HG02885 (cell line): ENCODE data around the gene TGFBRAP1.
"Not testable (repeated sequence)": the region's sequence is repeated elsewhere in the genome, so short reads cannot be mapped to it uniquely, and the experiment has no call there.

Source experiments
- ATAC-seq: cut with Tn5 transposase; IDR thresholded peaks from one replicate; pipeline ENCODE4 v1.9.1; 2021; ENCODE audit warnings: mild to moderate bottlenecking; ENCODE audit not compliant: unreplicated experiment, poor library complexity

Gene TGFBRAP1

DNA sequence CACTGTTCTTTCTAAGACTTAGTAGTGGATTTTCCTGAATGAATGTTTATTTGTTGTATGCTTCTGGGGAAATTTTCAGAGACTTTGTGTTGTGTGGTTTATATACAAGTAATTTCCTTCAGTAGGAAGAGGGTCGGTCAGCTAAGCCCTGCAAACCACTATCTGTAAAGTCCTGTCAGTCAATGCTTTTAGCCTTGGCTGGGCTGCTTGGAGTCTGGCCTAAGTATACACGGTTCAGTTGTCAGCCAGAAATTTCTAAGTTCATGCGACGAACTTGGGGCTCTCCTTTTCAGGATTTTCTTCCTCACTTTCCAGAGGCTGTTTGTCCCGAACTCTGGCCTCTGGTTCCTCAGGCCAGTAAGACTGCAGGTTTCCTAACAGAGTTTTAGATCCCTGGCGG lies 29.1 kb upstream of the TGFBRAP1 start:
- no peak for ATAC-seq

DNA sequence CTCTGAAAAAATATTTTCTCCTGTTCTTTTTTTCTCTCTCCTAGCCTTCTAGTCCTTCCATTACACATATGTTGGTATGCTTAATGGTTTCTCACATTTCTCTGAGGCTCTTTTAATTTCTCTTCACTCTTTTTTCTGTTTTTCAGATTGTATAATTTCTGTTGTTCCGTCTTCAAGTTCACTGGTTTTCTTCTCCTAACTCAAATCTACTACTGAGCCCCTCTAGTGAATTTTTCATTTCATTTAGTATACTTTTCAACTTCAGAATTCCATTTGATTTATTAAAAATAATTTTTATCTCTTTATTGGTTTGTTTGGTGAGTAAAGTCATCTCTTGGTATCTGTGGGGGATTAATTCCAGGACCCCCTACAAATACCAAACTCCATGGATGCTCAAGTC lies 27.6 kb upstream of the TGFBRAP1 start:
- ATAC-seq, result no peak

DNA sequence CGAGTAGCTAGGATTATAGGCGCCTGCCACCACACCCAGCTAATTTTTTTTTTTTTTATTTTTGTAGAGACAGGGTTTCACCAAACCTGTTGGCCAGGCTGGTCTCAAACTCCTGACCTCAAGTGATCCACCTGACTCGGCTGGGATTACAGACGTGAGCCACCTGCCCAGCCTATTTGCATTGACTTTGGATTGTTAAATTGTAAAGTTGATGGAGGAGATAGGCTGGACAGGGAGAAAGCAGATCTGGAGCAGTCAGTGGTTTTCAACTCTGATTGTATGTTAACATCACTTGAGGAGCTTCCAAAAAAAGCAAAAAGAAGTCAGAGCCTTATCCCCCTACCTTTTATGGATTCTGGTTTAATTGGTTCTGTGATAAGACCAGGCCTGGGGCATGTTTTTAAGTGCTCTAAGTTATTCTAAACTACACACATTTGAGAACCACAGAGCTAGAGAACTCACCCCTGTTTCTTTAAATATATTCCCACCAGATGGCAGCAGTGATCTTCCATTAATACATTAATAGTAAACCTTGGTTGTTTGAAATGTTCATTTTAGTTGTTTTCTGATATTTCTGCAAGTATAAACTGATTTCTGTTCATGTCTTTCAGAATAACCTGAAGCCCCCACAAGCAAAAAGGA lies 15.3 kb upstream of the TGFBRAP1 start:
- ATAC-seq, result no peak

DNA sequence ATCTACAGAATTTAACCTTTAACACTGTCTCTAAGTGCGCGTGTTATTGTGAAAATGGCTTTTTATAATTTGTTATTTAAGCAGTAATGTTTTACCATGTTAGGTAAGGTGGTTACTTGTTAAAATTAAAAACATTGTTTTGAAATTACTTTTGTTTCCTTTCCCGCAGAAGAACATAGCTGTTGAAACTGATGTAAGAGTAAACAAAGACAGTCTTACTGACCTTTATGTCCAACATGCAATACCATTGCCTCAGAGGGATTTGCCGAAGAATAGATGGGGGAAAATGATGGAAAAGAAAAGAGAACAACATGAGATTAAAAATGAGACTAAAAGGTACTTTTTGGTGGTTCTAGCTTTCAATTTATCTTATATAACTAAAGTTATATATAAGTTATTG lies 9.9 kb upstream of the TGFBRAP1 start:
- ATAC-seq, result no peak

DNA sequence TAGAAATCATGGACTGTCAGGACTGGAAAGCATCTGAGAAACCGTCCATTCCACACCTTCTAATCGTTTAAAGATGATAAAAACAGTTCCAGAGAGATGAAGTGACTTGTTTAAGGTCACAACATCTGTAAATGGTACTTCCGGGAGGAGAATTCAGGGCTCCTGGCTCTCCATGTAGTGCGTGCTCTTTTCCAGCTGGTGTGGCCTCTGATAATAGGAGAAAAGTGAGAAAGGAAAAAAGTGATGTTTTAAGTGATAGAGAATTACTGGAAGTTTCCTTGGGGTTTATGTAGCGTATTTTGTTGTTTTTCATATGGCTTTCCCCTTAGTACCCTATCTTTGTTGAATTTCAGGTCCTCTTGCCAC lies 8.5 kb upstream of the TGFBRAP1 start:
- ATAC-seq, result peak; percentile 21

DNA sequence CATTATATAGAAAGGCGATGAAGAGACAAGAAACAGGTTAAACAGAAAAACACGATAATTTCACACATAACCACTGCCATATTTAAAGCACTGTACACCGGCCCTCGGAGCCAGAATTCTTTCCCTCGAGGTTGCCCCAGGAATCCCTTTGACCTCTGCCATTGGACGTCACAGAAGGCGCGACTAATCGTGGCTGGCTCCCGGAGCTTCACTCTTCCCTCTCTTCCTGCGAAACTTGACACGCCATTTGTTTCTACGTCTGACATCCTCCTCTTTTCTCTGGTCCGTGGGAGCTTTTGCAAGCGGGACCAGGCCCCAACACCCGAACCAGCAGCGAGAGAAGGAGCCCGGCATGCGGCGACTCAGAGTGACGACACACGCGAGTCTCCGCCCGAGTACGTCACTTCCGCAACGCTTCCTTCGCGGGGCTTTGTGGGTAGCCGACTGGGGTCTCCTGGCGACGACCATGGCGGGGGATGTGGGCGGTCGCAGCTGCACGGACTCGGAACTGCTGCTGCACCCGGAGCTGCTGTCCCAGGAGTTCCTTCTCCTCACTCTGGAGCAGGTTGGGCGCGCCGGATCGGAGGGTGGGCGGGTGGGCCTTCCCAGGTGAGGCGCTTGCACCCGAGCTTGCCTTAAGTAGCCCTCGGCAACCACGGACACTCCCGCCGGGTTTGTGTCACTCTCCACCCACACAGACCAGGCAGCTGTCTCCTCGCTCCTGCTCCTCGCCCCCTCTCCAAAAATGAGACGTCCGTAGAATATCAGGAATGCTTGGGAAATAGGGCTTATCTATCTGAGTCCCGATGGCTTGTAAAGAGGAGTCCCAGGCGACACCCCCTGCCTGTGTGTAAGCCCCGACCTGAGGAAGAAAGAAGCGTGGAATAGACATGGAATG lies 7.8 kb upstream of the TGFBRAP1 start, which contains the start of gene C2orf49:
Gene C2orf49, plus strand, starts transcription at position 419 of the 898 bp plus-strand sequence. Its CDS starts 48 bp downstream, at position 467.
- ATAC-seq, result peak; percentile 95

DNA sequence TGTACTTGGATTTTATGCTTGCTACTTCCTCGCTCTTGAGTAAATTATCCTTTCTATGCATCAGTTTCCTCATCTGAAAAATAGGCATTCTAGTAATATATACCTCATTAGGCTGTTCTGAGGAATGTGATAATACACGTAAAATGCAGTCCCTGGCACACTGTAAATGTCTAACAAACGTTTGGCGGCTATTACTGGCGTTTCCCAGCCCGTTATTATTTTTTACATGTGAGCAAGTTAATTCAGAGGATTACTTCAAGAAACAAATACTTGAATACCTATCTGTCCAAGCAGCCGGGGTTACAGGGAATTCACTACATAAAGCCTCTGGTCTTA lies 7.2 kb upstream of the TGFBRAP1 start:
- no peak for ATAC-seq

DNA sequence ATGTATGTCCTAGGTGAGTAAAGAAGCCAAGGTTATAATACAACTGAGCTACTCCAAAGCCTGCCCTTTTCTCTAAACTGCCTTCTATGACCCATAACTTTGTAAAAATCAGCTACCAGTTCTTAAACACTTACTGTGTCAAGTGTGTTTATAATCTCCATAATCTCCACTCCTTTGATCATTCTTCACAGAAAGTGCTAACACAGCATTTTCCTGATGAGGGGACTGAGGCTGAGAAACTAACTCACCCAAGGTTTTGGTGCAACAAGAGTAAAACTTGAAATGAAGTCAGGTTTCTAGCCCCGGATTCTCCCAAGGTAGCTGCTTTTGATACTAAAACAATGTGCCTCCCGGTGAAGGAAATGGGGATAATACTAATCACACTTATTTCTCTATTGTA lies 5.9 kb upstream of the TGFBRAP1 start:
- ATAC-seq, result no peak

DNA sequence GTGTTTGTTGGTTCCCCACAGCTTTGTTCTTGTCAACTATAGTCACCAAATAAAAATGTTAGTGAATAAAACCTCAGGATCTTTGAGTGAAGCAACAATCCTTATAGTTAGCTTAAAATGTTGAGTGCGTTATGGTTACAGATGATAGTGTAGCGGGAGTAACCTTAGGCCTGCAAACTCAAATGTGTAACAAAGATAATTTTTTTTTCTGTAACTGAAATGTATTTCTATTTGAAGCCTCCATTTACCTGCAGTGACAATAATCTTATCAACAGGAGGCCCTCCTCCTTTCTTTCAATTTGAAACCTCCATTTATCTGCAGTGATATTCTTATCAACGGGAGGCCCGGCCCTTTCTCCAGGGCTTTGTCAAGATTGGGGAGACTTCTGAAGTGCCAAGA lies 4.7 kb upstream of the TGFBRAP1 start:
- ATAC-seq, result no peak

DNA sequence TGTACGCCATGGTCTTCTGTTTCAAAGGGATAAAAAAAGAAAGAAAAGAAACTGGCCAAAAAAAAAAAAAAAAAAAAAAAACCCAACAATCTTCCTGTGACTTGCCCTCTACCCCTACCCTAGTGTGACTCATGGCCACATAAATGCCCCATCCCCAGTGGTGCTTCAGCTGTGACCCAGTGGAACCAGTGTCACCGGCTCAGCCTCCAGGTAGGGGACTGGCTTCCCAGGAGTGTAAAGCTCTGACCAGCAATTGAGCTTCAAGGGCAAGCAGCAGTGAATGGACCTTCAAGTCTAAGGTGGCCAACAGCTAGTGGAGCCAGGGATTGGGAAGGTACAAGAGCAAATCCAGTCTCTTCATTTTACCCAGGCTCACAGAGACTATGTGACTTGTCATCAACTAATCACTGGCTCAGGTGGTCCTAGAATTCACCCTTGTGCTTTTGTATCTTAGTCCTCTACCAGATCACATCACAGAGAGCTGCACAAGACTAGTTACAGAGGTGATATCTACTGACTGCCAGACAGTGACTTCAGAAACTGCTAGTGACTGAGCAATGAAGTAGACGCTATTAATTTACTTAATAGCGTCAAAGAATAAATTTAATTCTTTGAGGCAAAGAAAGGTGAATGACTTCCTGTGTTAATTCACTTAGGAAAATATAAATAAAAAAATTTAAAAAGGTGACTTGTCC lies 1.3 kb upstream of the TGFBRAP1 start:
- ATAC-seq, result no peak

DNA sequence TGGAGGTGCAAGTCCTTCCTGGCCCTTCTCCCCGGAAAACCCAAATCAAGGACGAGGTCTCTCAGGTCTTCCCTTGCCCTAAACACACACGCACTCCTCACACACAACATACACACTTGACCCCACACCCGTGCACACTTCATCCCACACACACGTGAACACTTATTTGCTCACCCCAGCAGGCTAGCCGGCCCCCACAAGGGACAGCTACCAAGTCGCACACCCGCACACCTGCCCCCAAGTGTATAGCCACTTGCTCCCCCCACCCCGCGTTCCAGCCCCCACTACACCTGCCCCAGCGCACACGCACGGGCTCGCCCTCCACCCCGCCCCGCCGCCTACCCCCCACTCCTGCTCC lies 359 bp downstream of the TGFBRAP1 start:
- peak; percentile 10 for ATAC-seq

DNA sequence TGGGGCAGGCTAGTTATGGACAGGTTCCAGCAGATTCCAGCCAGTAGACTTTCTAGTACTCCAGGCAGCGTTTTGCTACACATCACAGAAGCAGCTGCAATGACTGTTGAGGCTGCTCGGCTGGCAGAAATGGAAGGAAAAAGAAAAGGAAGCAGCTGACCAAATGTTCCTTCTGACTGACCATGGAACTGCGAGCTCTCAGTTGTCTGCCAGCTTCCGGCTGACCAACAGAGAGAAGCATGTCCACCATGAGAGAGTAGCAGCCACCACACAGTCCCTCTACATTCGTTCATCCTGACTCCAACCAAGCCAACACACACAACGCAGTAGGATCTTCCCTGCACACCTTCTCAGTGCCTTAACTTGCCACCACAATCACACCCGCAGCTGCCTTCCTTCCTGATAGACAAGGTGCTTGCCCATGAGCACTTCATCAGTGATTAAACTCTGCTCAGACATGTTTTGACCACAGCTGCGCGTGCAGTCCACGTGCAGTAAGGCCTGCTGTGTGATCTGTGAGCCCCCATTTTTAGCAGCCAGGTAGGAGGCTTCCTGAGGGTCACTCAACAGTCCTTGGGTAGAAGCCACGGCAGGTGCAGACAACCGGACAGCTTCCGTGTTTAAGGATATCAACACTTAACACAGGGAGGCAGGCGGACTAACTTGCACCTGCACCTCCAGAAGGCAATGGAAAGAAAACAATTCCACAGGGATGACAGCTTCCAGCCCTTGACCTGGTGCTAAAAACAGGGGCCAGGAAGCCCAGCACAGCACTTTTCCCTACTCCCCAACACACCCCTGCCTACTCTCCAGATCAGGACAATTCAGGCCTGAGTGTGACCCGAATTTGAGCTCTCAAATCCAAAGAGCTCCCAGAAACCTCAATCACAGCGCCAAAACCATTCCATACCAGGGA lies 996 bp downstream of the TGFBRAP1 start:
- ATAC-seq, result no peak

DNA sequence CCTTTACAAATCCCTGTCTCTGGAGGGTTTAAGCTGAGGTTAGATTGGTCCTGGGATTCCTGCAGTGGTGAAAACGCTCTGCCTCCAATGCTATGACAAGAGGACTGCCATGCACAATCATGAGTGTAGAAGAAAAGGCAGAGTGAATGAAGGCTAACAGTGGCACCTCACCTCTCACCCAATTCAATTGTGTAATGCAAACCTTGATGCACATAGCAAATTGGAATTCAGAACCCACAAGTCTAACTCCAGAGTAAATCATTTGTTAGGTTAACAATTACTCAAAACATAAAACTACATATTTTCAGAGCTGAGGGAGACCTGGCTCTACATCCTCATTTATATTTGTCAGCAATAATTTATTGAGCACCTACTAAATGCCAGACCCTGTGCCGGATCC lies 1.8 kb downstream of the TGFBRAP1 start:
- no peak for ATAC-seq

DNA sequence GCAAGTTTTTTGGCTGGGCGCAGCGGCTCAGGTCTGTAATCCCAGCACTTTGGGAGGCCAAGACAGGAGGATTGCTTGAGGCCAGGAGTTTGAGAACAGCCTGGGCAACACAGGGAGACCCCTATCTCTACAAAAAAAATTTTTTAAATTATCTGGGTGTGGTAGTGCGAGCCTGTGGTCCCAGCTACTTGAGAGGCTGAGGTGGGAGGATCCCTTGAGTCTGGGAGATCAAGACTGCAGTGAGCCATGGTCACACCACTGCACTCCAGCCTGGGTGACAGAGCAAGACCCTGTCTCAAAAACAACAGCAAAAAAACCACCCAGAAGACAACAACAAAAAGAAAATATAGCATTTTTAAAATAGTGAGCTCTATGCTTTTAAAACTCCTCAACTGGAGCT lies 2.3 kb downstream of the TGFBRAP1 start:
- ATAC-seq, result not testable (repeated sequence)

DNA sequence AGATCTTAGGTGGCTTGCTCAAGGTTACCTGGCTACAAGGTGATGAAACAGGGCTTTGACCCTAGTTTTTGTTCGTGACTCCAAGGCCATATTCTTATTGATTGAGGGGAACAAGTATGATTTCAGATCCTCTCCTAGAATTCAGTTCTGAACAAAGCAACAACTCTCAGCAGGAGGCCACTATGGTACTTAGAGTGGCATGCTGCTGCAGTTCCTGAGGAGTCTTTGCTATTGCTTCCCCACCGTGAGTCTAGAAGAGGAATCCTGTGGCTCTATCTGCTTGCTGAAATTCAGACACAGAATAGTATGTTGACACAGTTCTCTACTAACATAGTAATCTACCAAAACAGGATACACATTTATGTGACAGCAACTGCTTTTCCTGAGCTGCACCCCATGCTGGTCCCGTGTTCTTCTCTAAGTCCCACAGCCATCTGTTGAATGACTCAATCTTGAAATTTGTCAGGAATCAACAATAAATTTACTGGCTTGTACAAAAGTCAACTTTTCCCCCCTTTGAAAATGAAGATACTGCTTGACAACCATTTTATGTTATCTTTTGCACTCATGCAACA lies 4.1 kb downstream of the TGFBRAP1 start:
- ATAC-seq, result no peak

DNA sequence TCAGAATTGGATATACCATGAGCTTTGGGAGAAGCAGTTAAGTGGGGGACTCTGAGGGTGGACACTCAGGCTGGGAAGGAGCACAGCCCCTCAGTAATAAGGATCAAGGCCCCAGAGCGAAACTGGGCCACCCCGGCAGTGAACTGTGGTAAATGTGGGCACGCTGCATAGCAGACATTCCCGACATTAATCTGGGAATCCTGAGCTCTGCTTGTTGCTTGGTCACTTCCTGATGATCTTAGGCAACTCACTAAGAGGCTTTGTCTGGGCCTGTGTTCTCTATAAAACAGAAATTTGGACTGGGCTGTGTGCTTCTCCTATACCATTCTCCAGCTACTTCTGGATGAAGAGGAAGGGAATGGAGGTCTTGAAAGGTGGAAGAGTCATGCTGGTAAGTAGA lies 4.8 kb downstream of the TGFBRAP1 start:
- ATAC-seq, result no peak

DNA sequence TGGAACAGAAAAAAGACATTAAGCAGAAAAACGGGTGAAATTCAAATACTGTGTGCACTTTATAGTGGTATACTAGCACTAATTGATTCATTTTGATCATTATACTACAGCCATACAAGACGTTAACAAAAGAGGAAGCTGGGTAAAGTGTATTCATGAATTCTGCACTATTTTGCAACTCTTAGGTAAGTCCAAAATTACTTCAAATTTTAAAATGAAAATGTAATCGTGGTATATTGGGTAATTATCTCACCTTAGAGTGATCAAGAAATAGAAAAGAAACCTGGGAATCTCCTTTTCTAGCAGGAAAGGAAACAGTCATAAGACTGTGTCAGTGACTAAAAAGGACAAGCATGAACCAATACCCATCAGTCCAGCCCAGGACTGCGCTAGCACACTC lies 5.4 kb downstream of the TGFBRAP1 start:
- ATAC-seq, result peak; percentile 21

DNA sequence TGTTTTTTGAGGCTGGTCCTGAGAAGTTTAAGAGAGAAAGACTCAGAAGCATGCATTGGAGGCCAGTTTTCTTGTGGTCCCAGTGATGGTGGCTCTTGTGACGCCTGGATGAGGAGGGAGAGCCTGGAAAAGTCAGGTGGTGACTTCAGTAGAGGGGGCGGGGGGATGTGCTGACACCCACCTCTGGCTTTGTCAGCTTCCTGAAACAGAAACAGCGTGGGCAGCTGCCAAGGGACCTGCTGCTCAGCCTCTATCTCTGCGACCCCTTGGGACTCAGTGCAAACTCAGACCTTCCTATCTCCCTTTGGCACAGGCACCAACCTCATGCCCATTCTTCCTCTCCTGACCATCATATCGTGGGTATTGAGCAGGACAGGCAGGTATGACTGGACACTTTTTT lies 6.4 kb downstream of the TGFBRAP1 start:
- no peak for ATAC-seq

DNA sequence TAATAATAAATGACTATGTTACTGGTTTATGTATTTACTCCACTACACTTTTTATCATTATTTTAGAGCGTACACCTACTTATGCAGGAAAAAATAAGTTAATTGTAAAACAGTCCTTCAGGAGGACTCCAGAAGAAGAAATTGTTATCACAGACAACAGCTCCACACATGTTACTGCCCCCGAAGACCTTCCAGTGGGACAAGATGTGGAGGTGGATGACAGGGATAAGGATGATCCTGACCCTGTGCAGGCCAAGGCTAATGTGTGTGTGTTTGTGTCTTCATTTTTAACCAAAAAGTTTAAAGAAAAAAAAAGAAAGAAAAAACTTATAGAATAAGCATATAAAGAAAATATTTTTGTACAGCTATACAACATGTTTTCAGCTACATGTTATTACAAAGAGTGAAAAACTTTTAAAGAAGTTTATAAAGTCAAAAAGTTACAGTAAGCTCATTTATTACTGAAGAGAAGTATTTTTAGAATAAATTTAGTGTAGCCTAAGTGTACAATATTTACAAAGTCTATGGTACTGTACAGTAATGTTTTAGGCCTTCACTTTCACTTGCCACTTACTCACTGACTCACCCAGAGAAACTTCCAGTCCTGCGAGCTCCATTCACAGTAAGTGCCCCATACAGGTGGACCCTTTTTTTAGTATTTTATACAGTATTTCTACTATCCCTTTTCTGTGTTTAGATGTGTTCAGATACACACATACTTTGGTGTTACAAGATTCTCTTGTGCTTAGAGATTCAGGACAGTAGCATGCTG lies 7.5 kb downstream of the TGFBRAP1 start:
- ATAC-seq, result peak; percentile 43
